Stimulated activated CD4-positive, alpha-beta T cell treated with anti-CD3 and anti-CD28 coated beads, Interleukin-2, amount 100 ng/mL, for 48 hours (primary cell): ENCODE data around the gene GRB2.
"Not testable (repeated sequence)": the region's sequence is repeated elsewhere in the genome, so short reads cannot be mapped to it uniquely, and the experiment has no call there.

Source experiments
- DNase-seq, 2 donors: peaks; one replicate each; pipeline ENCODE4 v3.0.0-alpha.2; 2020

Gene GRB2

DNA sequence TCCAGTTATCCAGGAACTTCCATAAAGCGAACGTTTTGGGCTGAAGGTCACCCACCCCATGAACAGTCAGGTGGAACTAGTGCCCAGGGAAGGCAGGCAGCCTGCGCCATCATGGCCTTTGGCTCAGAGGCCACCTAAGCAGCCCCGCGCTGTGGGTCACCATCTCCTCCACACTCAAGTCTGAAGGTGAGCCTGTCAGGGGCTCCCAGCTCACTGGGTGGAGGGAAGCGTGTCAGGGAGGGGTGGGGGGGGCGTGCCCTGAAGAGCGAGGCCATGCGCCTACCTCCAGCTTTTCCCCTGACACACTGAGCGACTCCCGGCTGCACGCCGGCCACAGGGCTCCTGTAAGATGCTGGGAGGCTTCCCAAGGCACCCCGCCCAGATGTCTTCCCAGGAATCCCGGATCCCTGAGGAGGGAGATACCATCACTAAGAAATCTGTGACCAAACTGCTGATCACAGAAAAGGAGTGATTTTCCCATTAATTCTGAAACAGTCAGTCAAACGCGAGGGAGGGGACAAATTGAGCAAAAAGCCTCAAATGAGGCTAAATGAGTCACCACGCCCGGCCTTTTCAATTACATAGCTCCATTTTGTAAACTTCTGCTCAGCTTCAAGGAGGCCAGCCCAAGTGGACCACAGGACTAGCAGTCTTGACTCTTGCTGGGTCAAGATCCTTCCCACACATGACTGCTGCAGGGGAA, 89.8 kb downstream of the GRB2 start:
- no peak for DNase-seq

DNA sequence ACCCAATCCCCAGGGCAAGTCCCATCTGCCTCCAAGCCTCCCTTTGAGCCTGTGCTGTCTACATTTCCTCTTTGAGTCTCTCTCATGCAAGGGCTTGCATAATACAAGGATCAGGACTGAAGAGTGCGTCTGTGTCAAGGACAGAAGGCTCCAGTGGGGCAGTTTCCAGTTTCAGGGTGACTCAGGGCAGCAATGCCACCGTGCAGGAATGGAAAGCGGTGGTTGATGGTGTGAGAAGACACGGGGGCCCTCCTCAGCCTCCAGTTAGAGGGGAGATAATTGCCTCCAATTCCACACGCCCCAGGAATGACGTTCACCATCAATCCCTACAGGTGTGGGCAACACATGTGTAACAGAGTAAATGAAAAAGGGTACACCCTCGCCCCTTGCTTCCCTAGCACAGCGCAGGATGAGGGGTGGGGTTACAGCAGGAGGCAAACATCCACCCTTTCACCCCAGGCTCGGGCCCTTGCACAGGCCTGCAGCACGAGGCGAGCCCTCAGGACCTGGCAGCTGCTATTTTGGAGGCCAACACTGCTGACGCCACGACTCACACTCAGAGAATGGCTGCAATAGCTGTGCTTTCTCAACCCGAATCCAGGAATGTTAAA, 91.4 kb downstream of the GRB2 start:
- no peak for DNase-seq

DNA sequence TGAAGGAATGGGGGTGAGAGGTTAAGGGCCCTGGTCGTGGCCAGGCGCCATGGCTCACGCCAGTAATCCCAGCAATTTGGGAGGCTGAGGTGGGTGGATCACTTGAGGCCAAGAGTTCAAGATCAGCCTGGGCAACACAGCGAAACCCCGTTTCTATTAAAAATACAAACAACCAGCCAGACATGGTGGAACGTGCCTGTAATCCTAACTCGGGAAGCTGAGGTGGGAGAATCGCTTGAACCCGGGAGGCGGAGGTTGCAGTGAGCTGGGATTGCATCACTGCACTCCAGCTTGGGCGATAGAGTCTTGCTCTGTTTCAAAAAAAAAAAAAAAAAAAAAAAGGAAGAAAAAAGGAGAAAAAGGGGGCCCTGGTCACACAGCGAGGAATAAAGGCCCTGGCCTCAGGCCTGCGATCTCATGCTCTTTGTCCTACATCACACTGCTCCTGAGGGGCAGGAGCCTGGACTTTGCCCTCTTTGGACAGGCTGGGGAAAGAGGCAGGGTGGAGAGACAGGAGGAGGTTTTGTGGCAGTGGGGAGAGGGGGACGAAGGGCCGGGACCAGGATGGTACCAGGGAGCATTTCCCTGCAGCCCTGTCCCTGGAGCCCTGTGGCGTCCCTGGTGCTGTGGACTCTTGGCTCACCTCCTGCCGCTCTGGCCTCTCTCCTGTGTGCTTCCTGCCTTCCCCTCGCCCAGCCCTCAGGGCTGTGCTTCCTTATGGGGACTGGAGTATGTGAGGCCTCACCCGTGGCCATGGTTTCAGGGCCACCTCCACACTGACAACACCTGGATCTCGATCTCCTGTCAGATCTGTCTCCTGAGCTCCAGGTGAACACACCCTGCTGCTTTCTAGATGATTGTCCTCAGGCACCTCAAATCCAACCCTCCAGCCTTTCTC, 96.5 kb downstream of the GRB2 start:
- no peak for DNase-seq

DNA sequence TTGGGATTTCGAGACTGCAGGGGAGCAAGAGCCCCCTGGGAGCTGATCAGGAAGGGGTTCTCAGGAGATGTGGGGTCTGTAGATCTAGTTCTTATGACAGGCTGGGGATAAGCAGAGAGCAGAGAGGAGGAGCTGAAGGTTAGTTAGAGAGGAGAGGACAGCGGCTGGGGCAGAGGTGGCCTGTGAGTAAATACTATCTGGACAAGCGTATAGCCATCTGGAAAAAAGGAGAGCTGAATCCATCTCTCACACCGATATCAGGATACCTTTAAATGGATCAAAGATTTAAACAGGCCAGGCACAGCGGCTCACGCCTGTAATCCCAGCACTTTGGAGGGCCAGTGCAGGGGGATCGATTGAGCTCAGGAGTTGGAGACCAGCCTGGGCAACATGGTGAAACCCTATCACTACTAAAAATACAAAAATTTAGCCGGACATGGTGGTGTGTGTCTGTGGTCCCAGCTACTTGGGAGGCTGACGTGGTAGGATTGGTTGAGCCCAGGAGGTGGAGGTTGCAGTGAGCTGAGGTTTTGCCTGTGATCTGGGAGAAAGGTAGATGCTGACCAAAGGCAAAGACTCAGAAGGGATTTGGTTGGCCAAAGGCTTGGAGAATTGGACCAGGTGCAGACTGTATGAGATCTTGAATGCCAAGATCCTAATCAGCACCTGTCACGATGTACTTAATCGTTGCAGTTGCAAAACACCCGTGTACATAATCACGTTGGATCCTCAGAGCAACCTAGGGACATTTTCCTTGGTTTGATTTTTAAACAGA, 97.3 kb downstream of the GRB2 start:
- no peak for DNase-seq

DNA sequence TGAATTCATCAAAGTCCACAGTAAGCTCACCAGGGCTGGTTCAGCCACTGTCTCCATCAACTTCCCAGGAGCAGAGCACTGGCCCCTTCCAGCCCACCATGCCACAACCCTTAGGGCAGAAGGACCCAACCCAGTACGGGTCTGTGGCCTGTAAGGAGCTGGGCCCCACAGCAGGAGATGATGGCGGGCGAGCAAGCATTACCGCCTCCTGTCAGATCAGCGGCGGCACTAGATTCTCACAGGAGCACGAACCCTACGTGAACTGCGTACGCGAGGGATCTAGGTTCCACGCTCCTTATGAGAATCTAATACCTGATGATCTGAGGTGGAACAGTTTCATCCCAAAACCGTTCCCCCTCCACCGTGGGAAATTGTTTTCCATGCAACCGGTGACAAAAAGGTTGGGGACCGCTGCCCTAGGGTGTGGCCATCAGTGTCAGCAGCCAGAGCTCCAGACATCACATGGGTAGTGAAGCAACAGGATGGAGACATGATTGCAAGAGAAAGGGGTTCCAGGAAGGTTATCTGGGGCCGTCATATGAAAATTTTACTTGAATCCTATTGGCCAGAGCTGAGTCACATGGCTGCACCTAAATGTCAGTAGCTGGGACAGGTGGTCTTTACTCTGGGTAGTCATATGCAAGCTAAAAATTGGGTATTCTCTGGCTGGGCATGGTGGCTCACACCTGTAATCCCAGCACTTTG, 103.8 kb downstream of the GRB2 start:
- no peak for DNase-seq

DNA sequence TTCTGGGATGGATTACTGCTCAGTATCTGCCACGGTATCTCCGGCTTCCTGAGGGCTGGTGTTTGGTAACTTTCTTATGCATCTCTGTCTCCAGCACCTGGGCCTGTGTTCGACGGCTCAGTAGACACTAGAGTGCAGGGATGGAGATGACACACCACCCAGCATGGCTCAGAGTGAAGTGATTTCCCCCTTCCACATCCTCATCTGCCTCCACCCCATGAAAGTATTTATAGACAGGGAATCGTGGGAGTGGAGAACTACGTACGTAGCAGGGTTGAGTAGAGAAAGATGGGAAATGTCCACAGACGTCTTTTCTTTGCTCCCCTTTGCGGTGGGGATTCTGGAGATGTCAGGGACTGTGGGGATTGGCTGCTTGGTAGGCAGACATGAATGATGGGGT, 104.4 kb downstream of the GRB2 start:
- no peak for DNase-seq

DNA sequence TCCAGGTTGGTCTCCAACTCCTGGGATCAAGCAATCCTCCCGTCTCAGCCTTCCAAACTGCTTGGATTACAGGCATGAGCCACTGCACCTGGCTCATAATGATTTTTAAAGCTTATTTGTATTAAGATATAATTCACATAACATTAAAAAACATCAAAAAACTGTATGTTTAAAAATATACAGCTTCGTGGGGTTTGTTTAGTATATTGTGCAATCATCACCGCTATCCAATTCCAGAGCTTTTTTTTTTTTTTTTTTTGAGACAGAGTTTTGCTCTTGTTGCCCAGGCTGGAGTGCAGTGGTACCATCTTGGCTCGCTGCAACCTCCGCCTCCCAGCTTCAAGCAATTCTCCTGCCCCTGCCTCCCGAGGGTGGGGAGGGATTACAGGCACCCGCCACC, 105.2 kb downstream of the GRB2 start:
- DNase-seq: no peak

DNA sequence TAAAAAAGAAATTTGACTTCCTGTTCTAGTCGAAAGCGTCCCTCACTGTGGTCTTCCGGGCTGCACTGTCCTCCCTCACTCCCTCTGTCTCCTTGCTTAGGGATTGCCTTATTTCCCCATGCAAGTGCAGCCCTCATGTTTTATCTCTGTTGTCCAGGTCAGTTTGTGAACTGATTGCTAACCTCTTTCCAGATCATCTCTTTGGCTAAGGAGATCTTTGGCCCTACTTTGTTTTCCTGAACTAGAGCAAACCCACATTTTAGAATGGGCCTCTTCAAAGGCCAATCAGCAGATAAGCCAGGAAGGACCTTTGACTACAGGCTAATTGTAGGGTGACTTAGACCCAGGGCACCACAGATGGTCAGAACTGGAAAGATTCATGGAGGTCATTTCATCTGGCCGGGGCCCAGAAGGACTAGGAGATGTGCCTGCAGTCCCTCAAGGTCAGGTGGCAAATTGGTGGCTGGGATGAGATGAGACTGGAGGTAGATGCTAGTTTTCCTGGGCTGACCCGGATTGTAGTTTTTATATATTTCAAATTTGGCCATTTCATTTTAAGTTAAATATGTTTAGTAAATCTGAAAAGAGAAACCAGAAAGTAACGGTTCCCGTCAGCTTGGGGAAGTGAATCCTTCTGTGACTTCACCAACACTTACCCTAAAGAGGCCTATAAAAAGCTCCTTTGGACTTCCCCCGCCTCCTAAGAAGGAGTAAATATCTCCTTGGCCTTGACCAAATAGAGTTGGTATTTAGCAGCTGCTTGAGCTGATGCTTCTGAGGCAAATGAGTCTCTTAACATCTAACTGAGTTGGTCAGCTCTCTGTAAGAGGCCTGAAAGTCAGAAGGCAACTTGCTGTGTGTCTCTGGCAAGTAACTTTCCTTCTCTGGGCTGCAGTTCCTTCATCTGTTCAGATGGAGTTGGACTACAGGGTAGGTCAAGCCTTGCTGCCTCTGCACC, 110.0 kb downstream of the GRB2 start:
- DNase-seq: peak in 1 of 2 donors; percentile 29

DNA sequence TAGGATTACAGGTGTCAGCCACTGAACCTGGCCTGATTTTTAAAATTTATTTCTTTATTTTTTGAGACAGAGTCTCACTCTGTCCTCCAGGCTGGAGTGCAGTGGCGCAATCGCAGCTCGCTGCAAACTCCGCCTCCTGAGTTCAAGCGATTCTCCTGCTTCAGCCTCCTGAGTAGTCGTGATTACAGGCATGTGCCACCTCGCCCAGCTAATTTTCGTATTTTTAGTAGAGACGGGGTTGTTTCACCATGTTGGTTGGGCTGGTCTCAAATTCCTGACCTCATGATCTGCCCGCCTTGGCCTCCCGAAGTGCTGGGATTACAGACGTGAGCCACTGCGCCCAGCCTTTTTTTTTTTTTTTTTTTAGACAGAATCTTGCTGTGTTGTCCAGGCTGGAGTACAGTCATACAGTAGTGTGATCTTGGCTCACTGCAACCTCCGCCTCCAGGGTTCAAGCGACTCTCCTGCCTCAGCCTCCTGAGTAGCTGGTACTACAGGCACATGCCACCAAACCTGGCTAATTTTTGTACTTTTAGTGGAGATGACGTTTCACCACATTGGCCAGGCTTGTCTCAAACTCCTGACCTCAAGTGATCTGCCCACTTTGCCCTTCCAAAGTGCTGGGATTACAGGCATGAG, 112.5 kb downstream of the GRB2 start:
- not testable (repeated sequence) for DNase-seq

DNA sequence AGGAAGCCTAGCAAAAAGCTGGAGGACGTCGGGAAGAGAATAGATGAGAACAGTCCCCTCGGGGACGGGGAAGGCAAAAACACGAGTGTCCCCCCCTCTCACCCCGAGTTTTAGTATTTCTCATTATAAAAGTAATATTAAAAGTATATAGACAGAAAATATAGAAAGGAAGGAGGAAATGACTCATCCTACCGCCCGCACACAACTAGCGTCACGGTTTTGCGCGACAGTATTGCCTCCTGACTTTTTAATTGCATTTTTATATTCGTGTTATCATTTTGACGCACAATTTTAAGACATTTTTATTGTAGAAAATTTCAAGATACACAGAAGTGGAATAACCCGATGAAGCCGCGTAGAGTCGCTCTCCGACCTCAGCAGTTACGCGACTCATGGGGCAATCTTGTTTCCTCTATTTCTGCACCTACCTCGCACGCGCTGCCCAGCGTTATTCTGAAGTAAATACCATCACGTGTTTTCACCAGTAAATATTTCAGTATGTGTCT, 115.6 kb downstream of the GRB2 start:
- peak; percentile 51 to 54 for DNase-seq

DNA sequence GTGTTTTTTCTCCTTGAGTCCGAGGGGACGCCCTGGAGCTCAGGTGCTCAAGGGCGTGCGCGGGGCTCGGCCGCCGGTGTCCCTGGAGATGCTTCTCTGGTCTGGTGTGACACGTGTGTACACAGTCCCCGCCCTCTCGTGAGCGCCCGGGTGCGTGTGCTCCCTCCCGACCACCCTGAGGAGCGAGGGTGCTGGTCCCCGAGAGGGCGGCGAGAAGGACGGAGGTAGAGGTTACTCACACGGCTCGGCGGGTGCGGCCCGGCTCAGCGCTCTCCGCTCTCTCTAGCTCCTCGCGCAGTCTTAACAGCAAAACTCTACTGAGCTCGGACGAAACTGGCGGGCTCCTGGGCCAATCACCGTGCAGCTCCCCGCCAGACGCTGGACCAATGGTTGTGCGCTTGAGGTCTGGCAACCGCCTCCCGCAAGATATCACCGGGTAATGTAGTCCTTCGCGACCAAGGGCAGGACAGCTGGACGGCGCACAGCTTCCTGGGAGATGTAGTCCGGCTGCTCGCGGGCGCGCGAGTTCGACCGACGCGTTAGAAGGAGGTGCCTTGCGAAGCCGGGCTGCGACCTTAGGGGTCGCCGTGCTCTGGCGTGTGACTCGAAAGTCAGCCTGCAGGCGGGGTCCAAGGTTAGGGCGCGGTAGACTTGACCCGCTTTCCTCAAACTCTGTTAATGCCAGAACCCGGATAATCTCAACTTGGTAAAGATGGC, 116.2 kb downstream of the GRB2 start, which contains the start of gene SLC25A19:
Gene SLC25A19, minus strand, starts transcription at position 319 of the 717 bp plus-strand sequence. CDS start 2,669 bp downstream, outside the sequence.
- peak; percentile 92 to 94 for DNase-seq

DNA sequence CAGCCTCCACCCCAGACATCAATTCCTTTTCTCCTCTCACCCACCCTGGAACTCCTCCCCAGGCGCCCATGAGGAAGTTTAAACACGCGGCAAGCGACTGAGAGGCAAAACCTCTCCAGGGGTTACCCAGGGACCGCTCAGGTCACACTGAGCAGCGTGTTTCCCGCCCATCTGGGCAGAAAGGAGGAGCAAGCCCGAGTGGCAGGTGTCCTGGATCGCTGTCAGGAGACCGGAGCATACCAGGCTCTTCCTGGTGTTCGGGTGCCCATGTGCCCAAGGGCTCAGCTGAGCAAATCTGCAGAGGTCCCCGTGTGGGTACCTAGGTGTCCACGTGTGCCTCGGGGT, 116.7 kb downstream of the GRB2 start:
- peak; percentile 35 to 36 for DNase-seq

DNA sequence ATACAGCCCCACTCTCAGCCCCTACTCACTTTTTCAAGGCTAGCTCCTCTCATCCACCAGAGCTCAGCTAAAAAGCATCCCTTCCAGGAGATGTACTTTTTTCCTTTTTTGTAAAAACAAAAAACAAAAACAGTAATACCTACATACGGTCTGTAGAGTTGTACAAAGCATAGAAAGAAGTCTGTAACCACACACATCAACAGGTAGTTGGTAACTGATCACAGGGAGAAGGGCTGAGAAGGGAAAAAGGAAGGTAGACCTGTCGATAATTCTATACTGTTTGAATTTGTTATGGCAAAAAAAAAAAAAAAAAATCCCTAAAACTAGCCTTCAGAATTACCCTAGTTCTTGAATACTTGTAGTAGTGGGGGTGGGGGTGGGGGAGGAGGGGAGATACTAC, 117.1 kb downstream of the GRB2 start:
- DNase-seq: no peak

DNA sequence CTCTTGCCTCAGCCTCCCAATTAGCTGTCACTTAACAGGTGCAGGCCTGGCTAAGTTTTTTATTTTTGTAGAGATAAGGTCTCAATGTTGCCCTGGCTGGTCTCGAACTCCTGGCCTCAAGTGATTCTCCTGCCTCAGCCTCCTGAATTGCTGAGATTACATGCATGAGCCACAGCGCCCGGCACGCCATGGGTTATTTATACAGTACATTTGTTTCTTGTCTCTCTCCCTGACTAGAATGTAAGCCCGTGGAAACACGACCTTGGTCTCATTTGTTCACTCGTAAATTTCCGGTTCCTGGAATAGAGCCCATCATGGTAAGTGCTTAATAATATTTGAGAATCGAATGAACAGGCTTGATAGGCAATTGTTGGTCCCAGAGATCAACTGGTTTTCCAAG, 118.3 kb downstream of the GRB2 start:
- DNase-seq: no peak

DNA sequence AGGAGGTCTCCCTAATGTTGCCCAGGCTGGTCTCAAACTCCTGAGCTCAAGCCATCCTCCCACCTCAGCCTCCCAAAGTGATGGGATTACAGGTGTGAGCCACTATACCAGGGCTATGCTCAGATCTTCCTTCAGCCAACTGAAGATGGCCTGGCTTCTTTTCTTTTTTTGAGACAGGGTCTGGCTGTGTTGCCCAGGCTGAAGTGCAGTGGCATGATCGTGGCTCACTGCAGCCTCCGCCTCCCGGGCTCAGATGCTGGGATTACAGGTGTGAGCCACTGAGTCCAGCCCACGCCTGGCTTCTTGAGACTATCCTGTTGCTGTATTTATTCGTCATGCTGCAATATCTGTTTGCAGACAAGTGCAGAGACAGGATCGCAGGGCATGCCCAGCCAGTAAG, 120.4 kb downstream of the GRB2 start:
- DNase-seq: no peak

DNA sequence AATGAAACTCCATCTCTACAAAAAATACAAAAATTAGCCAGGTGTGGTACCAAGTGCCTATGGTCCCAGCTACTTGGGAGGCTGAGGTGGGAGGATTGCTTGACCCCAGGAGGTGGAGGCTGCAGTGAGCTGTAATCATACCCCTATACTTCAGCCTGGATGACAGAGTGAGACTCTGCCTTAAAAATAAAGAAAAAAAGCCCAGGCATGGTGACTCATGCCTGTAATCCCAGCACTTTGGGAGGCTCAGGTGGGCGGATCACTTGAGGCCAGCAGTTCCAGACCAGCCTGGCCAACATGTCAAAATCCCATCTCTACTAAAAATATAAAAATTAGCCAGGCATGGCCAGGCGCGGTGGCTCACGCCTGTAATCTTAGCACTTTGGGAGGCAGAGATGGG, 125.3 kb downstream of the GRB2 start:
- not testable (repeated sequence) for DNase-seq

DNA sequence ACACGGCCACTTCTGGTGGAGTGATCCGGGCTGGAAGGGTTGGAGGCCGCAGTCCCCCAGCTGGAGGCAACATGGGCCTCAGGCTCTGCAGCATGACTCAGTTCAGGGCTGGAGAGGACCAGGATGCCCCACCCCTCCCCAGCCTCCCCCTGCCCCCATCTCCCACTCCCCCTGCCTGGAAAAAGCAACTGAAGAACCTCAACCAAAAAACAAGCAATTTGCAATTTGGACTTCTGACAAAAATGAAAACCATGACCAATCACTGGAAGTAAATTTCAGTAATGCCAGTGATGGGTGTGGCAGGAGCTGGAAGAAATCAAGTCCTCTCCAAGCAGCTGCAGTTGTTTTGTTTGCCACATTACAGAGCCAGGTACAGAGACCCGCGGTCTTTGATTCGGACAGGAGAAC, 127.8 kb downstream of the GRB2 start:
- DNase-seq: no peak

DNA sequence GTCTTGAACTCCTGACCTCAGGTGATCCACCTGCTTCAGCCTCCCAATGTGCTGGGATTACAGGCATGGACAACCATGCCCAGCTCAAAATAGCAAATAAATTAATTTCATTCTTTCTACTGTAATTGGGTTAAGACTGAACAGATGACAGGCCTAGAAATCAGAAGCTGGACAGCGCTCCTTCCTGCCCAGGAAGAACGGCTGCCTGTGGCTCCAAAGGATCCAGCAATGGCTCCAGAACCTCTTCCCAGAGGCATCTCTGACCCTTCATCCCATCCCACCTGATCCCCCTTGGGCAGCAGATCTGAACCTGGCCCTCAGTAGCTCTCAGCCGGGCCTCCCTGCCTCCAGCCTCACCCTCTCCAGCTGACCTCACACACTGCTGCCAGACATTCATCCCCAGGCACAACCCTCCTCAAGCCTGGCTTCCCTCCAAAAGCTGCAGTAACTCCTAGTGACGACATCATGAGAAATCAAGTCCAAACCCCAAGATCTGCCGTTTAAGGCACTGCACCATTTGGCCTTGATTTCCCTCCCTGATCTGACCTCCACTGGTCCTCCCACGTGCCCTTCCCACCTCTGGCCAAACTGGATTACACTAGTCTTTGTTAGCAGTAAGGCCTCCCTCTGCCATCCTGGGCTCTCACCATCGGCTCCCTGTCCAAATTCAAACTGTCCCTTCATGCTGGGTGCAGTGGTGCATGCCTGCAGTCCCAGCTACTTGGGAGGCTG, 131.3 kb downstream of the GRB2 start:
- no peak for DNase-seq

DNA sequence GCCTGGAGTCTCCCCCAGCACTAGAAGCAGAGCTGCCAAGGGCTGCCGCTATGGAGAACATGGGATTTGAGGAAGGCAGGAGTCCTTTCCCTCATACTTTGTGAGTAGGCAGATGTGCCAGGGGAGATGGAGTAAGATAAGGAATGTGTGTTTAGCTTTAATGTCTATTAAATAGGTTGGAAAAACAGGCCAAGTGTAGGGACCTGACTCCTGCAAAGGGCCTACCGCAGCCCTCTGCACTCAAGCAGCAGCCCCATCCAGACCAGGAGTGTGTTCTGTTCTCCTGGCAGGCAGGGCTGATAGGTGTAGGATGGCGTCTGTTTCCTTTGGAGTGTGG, 132.7 kb downstream of the GRB2 start:
- DNase-seq: no peak
